GM19324 (cell line): ENCODE results near the gene MRFAP1.
"Not testable (repeated sequence)": the region's sequence is repeated elsewhere in the genome, so short reads cannot be mapped to it uniquely, and the experiment has no call there.

Experiments used
- ATAC-seq: cut with Tn5 transposase; IDR thresholded peaks from one replicate; pipeline ENCODE4 v1.9.1; 2021; ENCODE audit warnings: mild to moderate bottlenecking, moderate library complexity; ENCODE audit not compliant: unreplicated experiment, low FRiP score

MRFAP1 gene

GRCh38 chr4:6609415-6610079 lies 30.9 kb upstream of the MRFAP1 start:
- no peak for ATAC-seq

- ATAC-seq = no peak
Observed at GRCh38 chr4:6610856-6611430, 29.5 kb upstream of the MRFAP1 start.

GRCh38 chr4:6612961-6613675 lies 27.4 kb upstream of the MRFAP1 start:
- ATAC-seq = no peak

GRCh38 chr4:6613676-6614651 lies 26.5 kb upstream of the MRFAP1 start:
- ATAC-seq = no peak

- no peak for ATAC-seq
Observed at GRCh38 chr4:6614701-6615230, 25.7 kb upstream of the MRFAP1 start.

- ATAC-seq = no peak
Observed at GRCh38 chr4:6616087-6616995, 24.1 kb upstream of the MRFAP1 start.

- no peak for ATAC-seq
Observed at GRCh38 chr4:6617246-6617645, 23.2 kb upstream of the MRFAP1 start.

GRCh38 chr4:6618386-6619115 lies 21.9 kb upstream of the MRFAP1 start:
- no peak for ATAC-seq

- ATAC-seq = no peak
Observed at GRCh38 chr4:6619116-6619465, 21.4 kb upstream of the MRFAP1 start.

- ATAC-seq = no peak
Observed at GRCh38 chr4:6619466-6620255, 20.8 kb upstream of the MRFAP1 start.

GRCh38 chr4:6620296-6620695 lies 20.2 kb upstream of the MRFAP1 start:
- ATAC-seq = no peak

- ATAC-seq = no peak
Observed at GRCh38 chr4:6620891-6621555, 19.5 kb upstream of the MRFAP1 start.

- no peak for ATAC-seq
Observed at GRCh38 chr4:6621556-6621927, 18.9 kb upstream of the MRFAP1 start.

- ATAC-seq = no peak
Observed at GRCh38 chr4:6622744-6623143, 17.7 kb upstream of the MRFAP1 start.

- ATAC-seq = no peak
Observed at GRCh38 chr4:6625256-6625655, 15.2 kb upstream of the MRFAP1 start.

GRCh38 chr4:6626066-6626465 lies 14.4 kb upstream of the MRFAP1 start:
- no peak for ATAC-seq

GRCh38 chr4:6627832-6628231 lies 12.7 kb upstream of the MRFAP1 start:
- no peak for ATAC-seq

GRCh38 chr4:6628484-6628883 lies 12.0 kb upstream of the MRFAP1 start:
- ATAC-seq = not testable (repeated sequence)
